ENCODE data around the gene APOA4. TPM values are rescaled to one million over a fixed set of nuclear protein-coding genes. Genes with fewer than 3 reads are reported as not detected.

APOA4 gene
- total RNA-seq, 1 experiment from 2014 or later: not detected

Other genes starting within 250 kb of the APOA4 start
- gene BUD13, start 50.3 kb downstream of the APOA4 start, total RNA-seq (2021; ENCODE audit: unreplicated experiment): 30.0 TPM
- gene ZPR1, start 35.3 kb downstream of the APOA4 start, total RNA-seq (2021; ENCODE audit: unreplicated experiment): 139 TPM
- gene APOA5, start 31.4 kb downstream of the APOA4 start, total RNA-seq (2021; ENCODE audit: unreplicated experiment): 0.39 TPM
- gene APOC3, start 6.6 kb upstream of the APOA4 start, total RNA-seq (2021; ENCODE audit: unreplicated experiment): 1.2 TPM
- gene APOA1, start 14.3 kb upstream of the APOA4 start, total RNA-seq (2021; ENCODE audit: unreplicated experiment): 1.7 TPM

Measured in Panc1 (cell line).